GM10266 (cell line): ENCODE data around the gene NKAIN2.
"Not testable (repeated sequence)": the region's sequence is repeated elsewhere in the genome, so short reads cannot be mapped to it uniquely, and the experiment has no call there.

Experiments used
- DNase-seq: peaks from one replicate; pipeline ENCODE4 v3.0.0; 2012; ENCODE audit errors: extremely low spot score
- TF ChIP-seq, protein P1 (sequence below): IDR thresholded peaks from 2 replicates; pipeline ENCODE4 v1.5.1; 2012; ENCODE audit warnings: mild to moderate bottlenecking, low read depth; ENCODE audit not compliant: control insufficient read depth, insufficient read depth; ENCODE audit errors: missing control alignments

Gene NKAIN2

DNA sequence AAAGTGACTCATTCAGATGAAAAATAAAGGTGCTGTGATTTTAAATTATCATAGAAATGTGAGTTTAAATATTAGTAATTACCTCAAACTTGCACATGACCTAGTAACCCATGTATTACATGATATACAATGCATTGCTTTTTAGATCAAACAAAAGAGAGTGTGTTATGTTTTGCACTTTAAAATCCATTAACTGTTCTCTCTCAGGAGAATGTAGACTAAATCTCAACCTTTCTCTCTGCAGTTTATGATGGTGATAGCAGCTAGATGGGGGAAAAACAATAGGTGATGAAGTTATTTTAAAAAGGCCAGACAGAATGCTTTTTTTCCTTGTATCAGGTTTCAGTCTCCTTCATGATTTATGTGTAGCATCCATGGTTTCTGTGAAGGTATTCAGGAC lies 754.2 kb downstream of the NKAIN2 start:
- no peak for DNase-seq
- TF ChIP-seq, protein P1, sequence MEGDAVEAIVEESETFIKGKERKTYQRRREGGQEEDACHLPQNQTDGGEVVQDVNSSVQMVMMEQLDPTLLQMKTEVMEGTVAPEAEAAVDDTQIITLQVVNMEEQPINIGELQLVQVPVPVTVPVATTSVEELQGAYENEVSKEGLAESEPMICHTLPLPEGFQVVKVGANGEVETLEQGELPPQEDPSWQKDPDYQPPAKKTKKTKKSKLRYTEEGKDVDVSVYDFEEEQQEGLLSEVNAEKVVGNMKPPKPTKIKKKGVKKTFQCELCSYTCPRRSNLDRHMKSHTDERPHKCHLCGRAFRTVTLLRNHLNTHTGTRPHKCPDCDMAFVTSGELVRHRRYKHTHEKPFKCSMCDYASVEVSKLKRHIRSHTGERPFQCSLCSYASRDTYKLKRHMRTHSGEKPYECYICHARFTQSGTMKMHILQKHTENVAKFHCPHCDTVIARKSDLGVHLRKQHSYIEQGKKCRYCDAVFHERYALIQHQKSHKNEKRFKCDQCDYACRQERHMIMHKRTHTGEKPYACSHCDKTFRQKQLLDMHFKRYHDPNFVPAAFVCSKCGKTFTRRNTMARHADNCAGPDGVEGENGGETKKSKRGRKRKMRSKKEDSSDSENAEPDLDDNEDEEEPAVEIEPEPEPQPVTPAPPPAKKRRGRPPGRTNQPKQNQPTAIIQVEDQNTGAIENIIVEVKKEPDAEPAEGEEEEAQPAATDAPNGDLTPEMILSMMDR: no peak

DNA sequence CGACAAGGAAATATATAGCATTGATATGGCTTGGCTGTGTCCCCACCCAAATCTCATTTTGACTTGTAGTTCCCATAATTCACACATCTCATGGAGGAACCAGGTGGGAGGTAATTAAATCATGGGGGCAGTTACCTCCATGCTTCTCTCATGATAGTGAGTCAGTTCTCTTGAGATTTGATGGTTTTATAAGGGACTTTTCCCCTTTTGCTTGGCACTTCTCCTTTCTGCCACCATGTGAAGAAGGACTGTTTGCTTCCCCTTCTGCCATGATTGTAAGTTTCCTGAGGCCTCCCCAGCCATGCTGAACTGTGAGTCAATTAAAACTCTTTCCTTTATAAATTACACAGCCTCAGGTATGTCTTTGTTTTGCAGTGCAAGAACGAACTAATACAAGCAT lies 756.4 kb downstream of the NKAIN2 start:
- DNase-seq: not testable (repeated sequence)

DNA sequence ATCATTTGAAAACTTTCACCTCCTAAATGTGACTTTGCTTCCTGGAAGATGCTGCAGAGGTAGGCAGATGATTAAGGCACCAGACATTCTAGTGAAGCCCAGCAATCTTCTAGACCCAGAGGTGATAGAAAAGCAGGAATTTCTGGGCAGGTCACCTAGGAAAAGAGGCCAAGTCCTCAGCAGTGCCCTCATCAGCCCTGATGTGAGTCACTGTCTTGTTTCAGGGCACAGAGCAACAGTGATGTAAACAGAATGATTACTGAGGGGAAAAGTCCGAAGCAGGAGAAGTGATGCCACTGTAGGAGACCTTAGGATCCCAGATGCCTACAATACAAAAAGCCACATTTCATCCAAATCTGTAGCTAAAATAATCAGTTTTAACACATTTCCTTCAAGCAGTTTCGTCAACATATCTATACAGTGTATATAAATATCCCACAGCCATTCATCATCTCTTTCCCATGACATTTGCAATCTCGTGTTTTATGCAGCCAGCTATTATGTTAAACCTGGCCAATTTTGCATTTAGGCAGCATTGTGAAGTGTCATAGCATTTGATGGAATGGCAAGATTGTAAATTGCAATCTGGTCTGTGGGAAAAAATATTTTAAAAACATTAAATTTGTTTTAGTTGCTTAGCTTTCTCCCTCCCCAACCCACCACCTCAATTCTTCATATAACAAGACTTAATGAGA lies 757.4 kb downstream of the NKAIN2 start:
- TF ChIP-seq, protein P1: no peak
- DNase-seq: no peak

DNA sequence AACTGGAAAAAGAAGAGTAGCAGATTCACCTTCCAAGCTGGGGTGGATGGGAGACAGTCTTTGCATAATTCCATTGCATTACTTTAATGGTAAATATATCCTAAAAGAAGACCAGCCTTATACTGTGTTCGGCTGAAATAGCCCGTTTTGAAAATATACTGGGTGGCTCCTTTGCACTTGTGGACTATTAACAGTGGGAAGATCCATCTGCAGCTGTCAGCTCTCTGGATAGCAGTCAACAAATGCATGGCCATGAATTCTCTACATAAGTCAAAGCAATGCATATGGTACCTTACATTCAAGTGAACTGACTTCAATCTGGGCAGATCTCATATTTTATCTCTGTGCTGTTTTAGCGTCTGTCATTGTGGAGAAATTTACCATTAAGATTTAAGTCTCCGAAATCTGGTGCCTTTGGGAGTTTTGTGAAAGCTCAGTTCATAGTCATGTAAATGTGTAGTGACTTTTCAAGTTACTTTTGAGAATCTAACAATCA lies 758.0 kb downstream of the NKAIN2 start:
- no peak for DNase-seq

DNA sequence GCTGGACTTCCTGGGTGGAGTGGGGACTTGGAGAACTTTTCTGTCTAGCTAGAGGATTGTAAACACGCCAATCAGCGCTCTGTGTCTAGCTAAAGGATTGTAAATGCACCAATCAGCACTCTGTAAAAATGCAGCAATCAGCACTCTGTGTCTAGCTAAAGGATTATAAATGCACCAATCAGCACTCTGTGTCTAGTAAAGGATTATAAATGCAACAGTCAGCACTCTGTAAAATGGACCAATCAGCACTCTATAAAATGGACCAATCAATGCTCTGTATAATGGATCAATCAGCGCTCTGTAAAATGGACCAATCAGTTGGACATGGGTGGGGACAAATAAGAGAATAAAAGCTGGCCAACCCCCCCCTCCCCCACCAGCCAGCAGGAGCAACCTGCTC lies 760.5 kb downstream of the NKAIN2 start:
- DNase-seq: not testable (repeated sequence)

More for the DNA sequence above, 758.0 kb downstream of the NKAIN2 start:
- TF ChIP-seq, protein P1: no peak

DNA sequence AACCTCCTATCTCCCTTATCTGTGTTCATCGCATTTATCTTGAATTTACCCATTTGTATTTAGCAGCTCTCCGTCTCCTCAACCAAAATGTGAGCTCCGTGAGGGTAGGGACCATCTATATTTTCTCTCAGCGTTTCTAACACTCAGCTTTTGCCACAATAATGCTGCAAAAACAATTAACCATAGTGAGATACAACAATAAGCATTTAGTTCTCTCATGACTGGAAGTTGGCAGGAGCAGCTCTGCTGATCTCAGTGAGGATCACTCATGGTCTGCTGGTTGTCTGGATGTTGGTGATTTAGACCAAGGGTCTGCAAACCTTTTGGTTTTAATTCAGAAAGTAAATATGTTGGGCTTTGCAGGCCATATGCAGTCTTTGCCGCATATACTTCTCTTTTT lies 763.7 kb downstream of the NKAIN2 start:
- TF ChIP-seq, protein P1: no peak
- DNase-seq: no peak

DNA sequence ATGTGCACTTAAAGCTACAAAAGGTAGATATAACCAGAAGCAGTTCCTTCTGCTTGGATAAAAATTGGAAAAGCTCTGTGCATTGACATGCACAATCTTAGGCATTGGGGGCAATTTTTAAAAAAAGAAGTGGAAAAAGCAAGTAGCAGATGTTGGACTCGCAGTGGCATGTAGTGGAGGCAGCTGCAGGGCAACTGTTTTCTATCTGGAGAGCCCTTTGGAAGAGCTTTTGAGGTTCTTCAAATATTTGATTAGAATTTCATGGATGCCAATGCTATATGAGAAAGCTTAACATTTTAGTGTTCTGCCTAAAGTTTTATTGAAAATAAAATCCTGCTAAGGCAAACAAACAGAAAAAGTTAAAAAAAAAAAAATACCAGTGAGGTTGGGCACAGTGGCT lies 770.3 kb downstream of the NKAIN2 start:
- TF ChIP-seq, protein P1: no peak
- no peak for DNase-seq

DNA sequence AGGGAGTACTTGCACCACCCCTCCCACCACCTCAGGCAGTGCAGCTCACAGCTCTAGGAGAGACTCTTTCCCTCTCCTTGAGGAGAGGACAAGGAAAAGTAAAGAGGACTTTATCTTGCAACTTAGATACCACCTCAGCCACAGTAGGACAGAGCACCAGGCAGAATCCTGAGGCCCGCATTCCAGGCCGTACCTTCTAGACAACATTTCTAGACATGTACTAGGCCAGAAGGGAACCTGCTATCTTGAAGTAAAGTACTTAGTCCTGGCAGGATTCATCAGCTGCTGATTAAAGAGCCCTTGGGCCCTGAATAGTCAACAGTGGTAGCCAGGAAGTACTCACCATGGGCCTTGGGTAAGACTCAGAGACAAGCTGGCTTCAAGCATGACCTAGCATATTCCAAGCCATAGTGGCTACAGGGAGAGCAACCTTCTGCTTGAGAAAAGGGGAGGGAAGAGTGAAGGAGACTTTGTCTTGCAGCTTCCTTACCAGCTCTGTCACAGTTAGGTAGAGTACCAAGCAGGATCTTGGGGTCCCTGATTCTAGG lies 774.1 kb downstream of the NKAIN2 start:
- DNase-seq: no peak
- TF ChIP-seq, protein P1: no peak
